Lower leg skin (tissue), 4 donors: ENCODE measurements around the gene AFAP1L2. TPM values are rescaled to one million over a fixed set of nuclear protein-coding genes. Genes with fewer than 3 reads are reported as not detected.

Source experiments
- DNase-seq, 2 donors: peaks; one replicate each; pipeline ENCODE4 v3.0.0-alpha.2; 2019; ENCODE audit warnings: low spot score in 2 of 2
- H3K4me3 ChIP-seq: fragments of 200-600 bp; sonication (generic); 2 replicates; pipeline ENCODE4 v1.5.1; 2017; ENCODE audit warnings: mild to moderate bottlenecking, low read depth; ENCODE audit not compliant: poor library complexity, severe bottlenecking
- CTCF ChIP-seq, 3 donors: fragments of 450-650 bp; IDR thresholded peaks; one replicate each; pipeline ENCODE4 v1.5.1; 2016; ENCODE audit warnings: antibody characterized with exemption in 3 of 3, mild to moderate bottlenecking in 3 of 3, moderate library complexity in 2 of 3
- POLR2A ChIP-seq, 2 donors: fragments of 450-650 bp; IDR thresholded peaks; one replicate each; pipeline ENCODE4 v1.6.1; 2016 to 2017; ENCODE audit warnings: antibody characterized with exemption in 2 of 2, mild to moderate bottlenecking in 1 of 2, moderate library complexity in 1 of 2
- WGBS, 2 donors: methylation state at CpG; one replicate each; pipeline ENCODE4 v1.1.5; 2018; 5-methylcytosine and 5-hydroxymethylcytosine counted together
- intact Hi-C: fragments of 100-400 bp; cut with DNase I; formaldehyde crosslinking; loops from one replicate; pipeline ENCODE4 v1.15.0; 2023; ENCODE audit warnings: low total_unique reads
- total RNA-seq, 4 donors: library from RNA; depleted of rRNA; stranded (reverse); fragments of >200 nt; gene quantifications; one replicate each; pipeline ENCODE4 v1.1.0, GENCODE V29; 2016

Gene AFAP1L2
- 10 to 100 TPM; 10.9 to 19.4 (median 14.3) TPM for total RNA-seq

- DNase-seq: peak in 1 of 2 donors; percentile 87
- intact Hi-C loops: no loop called here
- WGBS, 2 donors: 1 to 2% methylated on average over 45 to 56 of the region's 88 CpGs
- TF ChIP-seq CTCF (IDR thresholded peaks at IDR 0.05) (no peak), POLR2A (IDR thresholded peaks at IDR 0.05) (no peak)
- H3K4me3 ChIP-seq: peak within 1 kb of the TSS; percentile 52
Measured at GRCh38 chr10:114404171-114405010, at the start of gene AFAP1L2. Gene AFAP1L2, minus strand, starts transcription at chr10:114404502. Its CDS starts 47 bp downstream, at chr10:114404455.

GRCh38 chr10:114453576-114453975, 49.3 kb upstream of the AFAP1L2 start:
- no peak for DNase-seq
- H3K4me3 ChIP-seq: no peak overlapping the region
- WGBS, 2 donors: 94 to 97% methylated on average over 9 of the region's 9 CpGs
- TF ChIP-seq POLR2A (IDR thresholded peaks at IDR 0.05): no peak
- TF ChIP-seq CTCF (IDR thresholded peaks at IDR 0.05): no peak
- intact Hi-C loops: no loop called here

- TF ChIP-seq CTCF (IDR thresholded peaks at IDR 0.05): no peak
- no peak for TF ChIP-seq POLR2A (IDR thresholded peaks at IDR 0.05)
- H3K4me3 ChIP-seq: no peak overlapping the region
- no peak for DNase-seq
- WGBS, 2 donors: 69 to 77% methylated on average over 2 of the region's 2 CpGs
- intact Hi-C loops: no loop called here
Measured at GRCh38 chr10:114448897-114449296, 44.6 kb upstream of the AFAP1L2 start.

- DNase-seq: no peak
- intact Hi-C loops: no loop called here
- TF ChIP-seq POLR2A (IDR thresholded peaks at IDR 0.05) (no peak), CTCF (IDR thresholded peaks at IDR 0.05) (no peak)
- WGBS, 2 donors: 78 to 86% methylated on average over 6 of the region's 6 CpGs
- no peak overlapping the region for H3K4me3 ChIP-seq
Measured at GRCh38 chr10:114445332-114445731, 41.0 kb upstream of the AFAP1L2 start.

GRCh38 chr10:114444819-114445218, 40.5 kb upstream of the AFAP1L2 start:
- no peak overlapping the region for H3K4me3 ChIP-seq
- DNase-seq: no peak
- intact Hi-C loops: no loop called here
- TF ChIP-seq CTCF (IDR thresholded peaks at IDR 0.05): no peak
- no peak for TF ChIP-seq POLR2A (IDR thresholded peaks at IDR 0.05)
